HG03039 (cell line): ENCODE results near the gene GPATCH8.

Experiments
- ATAC-seq: cut with Tn5 transposase; IDR thresholded peaks from one replicate; pipeline ENCODE4 v1.9.1; 2021; ENCODE audit warnings: mild to moderate bottlenecking, moderate library complexity; ENCODE audit not compliant: unreplicated experiment

Gene GPATCH8

DNA sequence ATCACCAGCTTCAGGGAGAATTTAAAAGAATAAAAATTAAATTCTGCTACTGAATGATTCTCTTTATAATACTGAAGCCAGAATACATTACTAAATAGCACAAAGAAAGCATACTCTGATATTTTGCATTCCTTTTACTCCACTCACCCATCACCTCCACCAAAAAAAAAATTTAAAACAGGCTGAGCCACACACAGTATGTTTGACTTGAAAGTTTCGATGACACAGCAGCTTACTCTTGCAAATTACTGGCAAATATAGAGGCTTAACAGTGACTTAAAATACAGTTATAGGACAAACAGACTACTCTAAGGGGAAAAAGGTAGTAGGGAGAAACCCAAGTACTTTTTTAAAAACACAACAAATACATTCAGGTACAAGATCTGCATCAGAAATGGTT is 39.2 kb downstream of the GPATCH8 start:
- ATAC-seq: no peak

DNA sequence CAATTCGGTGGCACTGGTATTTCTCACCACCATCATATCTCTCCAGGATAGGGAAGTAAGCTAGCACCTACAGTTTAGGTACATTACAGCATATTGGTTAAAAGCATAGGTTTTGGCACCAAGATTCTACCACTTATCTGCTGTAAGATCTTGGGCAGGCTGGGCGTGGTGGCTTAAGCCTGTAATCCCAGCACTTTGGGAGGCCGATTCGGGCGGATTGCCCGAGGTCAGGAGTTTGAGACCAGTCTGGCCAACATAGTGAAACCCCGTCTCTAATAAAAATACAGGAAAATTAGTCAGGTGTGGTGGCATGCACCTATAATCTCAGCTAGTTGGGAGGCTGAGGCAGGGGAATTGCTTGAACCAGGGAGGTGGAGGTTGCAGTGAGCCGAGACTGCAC is 51.4 kb downstream of the GPATCH8 start:
- ATAC-seq: no peak

DNA sequence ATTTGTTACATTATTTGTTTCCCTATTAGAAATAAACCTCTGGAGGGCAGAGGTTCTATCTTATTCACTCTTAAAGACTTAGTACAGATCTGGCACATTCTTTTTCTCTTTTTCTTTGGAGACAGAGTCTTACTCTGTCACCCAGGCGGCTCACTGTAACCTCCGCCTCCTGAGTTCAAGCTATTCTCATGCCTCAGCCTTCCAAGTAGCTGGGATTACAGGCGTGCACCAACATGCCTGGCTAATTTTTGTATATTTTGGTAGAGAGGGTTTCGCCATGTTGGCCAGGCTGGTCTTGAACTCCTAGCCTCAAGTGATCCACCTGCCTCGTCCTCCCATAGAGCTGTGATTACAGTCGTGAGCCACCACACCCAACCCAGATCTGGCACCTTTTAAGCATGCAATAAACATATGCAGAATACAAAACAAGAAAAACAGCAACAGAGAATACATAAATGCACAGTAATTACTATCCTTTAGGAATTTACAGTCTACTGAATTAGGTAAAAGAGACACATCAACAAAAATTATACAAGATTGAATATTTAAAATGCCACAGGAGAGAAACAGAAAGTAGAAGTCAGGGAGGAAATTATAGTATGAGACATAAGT is 52.1 kb downstream of the GPATCH8 start:
- ATAC-seq: no peak

DNA sequence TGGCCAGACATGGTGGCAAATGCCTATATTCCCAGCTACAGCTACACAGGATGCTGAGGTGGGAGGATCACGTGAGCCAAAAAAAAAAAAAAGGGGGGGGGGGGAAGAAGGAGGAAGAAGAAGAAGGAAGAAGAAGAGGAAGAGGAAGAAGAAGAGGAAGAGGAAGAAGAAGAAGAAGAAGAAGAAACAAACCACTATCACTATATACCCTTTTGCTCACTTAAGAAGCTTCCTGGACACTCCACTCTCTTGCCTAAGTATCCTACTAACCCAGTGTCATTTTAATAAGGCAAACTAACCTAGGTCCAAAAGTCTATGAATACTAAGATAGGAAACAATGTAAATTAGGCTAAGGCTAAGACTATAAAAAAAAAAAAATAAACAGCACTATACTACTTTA is 54.8 kb downstream of the GPATCH8 start:
- no peak for ATAC-seq

DNA sequence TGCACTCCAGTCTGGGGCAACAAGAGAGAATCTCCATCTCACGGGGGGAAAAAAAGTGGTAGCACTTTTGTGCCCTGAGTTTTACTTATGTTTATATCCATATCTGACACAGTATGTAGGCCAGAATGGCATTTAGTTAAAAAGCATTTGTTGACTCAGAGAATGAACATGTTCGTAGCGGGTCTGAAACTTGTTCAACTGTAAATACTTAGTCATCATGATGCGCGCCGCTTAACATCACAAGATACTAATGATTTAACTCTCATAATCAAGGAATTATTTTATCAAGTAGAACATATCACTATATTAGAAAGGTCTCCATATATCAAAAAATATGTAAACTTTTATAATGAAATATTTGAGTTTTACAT is 58.5 kb downstream of the GPATCH8 start:
- no peak for ATAC-seq

DNA sequence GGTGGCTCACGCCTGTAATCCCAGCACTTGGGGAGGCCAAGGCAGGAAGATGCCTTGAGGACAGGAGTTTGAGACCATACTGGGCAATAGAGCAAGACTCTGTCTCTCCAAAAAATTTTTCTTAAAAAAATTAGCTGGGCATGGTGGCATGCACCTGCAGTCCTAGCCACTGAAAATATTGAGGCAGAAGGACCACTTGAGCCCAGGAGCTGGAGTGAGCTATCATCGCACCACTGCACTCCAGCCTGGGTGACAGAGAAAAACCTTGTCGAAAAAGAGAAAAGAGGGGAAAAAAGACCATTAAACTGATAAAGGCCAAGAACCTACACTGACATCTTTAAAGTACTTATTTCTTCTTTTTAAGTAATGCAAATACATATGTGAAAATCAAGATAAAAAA is 60.4 kb downstream of the GPATCH8 start:
- ATAC-seq: no peak

DNA sequence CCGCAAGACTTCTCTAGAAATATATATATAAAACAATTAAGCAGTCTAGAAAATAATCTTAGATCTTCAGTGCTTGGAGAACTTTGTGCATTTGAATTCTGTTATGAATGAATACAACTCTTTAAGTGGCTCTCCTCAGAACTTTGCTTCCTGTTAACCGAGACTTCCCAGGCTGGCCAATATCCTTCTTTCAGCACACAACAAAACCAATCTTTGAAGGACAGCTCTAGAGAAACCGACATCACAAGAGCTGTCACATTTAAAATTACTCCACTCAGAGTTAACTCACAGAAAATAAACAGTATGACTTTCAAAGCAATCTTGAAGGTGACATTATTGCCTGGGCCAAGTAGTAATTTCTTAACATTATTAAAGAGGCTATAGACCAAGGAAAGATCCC is 64.0 kb downstream of the GPATCH8 start:
- ATAC-seq: no peak

DNA sequence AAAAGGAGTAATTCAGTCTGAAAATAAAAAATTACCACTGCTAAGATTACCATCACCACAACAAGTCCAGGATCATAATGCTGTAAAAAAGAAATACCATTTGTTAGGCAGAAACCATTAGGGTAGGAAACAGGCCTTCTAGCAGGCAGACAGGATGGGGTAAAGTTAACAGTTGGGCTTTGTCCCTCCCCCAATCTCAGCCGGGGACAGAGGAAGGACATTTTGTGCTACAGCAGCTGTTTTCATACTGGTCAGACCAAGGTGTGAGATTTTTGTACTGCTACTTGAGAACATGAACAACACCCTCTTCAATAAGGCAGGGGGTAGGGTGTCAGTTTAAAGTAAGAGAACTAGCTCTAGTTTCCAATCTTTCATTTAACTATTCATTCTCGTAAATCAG is 64.6 kb downstream of the GPATCH8 start:
- ATAC-seq: no peak

DNA sequence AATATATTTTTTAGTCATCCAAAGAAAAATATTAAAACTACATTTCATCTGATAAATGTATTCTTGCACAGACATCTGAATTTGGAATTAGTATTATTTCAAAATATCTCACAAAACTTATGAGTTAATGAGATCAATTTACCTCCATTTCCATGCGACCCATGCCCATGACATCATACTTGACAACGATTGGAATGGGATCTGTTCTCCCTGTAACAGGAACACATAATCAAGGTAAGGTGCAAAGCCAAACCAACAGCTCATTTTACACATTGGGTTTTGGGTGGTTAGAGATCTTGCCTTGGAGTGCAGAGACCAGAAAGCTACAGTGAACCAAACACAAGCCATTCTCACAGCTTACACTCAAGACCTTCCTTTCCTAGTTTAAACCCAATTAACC is 66.9 kb downstream of the GPATCH8 start:
- no peak for ATAC-seq

DNA sequence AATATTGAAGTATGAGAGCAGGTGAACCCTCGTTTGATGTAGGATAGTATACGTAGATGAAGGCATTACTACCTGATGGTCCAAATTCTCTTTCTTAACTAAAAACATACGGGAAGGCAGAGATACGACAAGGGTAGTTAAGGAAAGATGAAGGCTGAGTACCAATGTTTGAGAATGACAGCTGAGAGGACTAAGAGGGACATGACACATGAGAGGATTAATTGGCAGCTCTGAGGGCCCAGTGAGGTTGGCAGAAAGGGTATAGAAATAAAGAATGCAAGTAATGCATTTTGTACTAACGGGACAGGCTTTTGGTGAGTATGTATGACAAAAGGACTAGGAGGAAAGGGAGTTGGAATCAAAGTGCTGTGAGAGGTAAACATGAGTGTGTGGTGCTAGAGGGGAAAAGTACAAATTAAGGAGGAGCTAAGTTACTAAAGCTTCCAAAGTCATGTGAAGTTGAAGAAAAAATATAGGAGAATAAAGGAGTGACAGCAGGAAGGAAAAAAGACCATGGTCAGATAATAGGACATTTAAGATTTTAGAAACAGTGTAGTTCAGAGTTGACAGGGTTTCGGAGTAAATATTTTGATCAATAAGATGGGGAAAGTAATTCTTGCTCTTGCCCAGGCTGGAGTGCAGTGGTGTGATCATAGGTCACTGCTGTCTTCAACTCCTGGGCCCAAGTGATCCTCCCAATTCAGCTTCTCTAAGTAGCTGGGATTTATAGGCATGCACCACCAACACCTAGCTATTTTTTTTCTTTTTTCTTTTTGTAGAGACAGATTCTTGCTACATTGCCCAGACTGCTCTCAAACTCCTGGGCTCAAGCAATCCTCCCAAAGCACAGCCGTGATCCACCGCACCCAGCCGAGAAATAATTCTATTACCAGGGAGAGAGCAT is 70.7 kb downstream of the GPATCH8 start:
- ATAC-seq: no peak

DNA sequence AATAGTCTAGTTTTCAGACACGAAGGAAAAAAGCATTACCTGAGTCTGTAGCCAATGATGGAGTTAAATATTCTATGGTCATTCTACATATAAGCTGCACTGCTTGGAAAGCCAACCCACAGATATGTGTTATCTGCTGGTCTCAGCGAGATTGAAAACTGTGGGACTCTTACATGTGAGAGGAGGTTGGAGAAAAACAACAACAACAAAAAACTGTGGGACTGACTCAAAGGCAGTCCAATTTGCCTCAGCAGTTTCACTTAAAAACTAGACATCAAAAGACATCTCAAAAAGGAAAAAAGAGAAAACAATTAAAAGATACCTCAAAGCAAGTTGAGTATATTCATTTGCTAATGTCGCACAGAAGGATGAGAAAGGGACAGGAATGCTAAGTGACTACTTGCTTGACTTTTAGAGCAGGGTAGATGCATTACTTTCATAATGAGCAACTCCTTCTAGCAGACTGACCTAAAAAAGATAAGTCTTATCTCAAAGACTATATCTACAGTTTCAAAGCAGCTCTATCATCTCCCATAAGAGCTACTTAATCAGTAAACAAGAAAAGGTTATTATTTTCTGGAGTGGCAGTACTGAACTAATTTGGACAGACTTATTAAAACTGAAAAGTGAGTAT is 78.3 kb downstream of the GPATCH8 start:
- no peak for ATAC-seq

DNA sequence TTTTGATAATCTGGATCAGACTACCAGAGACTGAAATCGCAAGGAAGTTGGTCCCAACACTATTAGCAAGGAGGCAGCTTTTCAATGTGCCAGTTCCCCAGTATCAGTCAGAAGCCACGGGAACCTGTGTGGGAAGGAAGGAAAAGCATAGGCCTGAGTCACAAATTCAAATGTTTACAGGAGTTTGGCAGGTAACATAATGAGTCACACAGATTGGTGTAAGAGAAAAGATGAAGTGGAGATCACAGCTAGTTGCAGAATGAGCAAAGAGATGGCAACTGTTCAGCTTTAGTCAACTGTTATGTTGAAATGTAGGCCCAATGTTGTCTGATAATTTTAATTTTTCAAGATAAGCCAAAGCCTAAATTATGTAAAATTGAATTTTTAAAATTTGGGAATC is 85.7 kb downstream of the GPATCH8 start:
- ATAC-seq: no peak

DNA sequence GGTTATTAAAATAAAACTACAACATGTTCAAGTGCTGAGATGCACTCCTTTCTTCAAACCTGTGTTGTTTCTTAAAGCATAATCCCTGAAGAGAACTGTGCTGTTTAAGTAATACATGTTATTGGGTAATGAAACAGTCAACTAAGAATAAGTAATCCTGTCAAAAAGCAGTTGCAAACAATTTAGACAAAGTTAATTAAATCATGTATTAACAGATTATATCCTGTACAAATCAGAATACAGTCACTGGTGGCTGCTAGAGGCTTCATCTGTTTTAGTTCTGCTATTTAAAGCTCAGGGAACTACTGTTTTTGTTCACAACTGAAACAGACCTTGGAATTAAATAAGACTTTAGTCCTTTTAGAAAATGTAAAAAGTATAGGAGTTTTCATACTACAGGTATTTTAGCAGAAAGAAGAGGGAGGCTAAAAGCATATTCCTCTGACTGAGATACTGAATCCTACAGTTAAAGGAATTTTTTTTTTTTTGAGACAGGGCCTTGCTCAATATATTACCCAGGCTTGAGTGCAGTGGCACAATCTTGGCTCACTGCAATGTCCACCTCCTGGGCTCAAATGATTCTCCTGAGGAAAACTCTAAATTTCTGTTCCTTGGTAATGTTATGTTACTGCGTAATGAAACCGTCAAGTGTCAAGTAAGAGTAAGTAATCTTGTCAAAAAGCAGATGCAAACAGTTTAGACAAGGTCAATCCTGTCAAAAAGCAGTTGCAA is 86.5 kb downstream of the GPATCH8 start:
- ATAC-seq: no peak

DNA sequence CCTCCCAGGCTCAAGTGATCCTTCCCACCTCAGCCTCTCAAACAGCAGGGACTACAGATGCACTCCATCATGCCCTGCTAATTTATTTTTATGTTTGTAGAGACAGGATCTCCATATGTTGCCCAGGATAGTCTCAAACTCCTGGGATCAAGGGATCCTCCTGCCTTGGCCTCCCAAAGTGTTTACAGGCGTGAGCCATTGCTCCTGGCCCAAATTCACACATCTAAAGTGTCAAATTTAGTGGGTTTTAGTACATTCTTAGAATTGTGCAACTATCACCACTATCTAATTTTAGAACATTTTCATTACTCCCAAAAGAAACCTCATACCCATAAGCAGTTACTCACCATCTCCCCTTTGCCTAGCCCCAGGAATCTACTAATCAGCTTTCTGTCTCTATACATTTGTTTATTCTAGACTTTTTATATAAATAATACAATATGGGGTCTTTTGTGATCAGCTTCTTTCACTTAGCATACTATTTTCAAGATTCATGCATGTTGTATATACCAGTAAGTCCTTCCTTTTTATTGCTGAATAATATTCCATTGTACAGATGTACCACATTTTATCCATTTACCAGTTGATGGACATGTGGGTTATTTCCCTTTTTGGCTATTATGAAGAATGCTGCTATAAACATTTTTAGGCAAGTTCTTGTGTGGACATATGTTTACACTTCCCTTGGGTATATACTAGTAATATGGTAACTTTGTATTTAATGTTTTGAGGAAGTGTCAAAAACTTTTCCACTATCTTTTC is 88.6 kb downstream of the GPATCH8 start:
- ATAC-seq: no peak

DNA sequence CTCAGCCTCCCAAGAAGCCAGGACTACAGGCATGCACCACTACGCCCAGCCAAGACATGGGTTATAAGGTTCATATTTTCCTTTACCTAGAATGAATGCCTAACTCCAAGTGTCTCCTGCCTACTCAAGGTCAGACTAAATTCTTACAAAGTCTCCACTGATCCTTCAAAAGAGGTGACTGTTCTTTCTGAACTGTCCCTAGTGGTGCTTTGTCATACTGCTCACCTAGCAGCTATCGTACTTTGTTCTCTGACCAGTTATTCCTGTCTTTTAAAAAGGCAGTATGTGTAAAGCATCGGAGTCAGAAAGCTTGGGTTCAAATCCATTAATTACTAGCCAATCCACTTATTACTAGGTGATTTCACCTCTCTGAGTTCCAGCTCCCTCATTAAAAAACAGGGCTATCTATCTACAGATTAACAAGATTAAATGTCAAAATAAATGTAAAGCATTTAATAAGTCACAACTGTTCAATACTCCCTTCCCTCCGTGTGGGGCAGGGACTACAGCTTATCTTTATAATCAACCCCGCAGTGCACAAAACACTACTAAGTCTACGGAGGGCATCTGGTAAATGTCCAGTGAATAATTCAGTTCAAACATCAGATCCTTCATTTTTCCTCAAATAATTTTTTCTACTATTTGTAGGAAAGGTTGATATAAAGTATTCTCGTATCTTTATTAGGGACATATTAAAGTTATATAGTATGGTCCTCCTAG is 93.7 kb downstream of the GPATCH8 start:
- ATAC-seq: no peak

DNA sequence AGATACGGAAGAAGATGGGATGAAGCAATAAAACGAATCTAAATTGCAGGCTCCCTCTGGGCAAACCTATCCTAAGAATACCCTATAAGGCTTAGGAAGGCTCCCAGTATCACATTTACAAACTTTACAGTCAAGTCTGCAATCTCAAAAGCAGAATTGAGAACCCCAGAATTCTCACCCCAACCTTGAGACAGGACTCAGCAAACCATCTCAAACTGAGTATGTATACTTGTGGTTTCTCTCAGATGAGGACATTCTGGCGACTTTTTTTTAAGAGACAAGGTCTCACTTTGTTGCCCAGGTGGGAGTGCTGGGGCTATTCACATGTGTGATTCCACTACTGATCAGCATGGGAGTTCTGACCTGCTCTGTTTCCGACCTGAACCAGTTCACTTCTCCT is 94.4 kb downstream of the GPATCH8 start:
- ATAC-seq: no peak

DNA sequence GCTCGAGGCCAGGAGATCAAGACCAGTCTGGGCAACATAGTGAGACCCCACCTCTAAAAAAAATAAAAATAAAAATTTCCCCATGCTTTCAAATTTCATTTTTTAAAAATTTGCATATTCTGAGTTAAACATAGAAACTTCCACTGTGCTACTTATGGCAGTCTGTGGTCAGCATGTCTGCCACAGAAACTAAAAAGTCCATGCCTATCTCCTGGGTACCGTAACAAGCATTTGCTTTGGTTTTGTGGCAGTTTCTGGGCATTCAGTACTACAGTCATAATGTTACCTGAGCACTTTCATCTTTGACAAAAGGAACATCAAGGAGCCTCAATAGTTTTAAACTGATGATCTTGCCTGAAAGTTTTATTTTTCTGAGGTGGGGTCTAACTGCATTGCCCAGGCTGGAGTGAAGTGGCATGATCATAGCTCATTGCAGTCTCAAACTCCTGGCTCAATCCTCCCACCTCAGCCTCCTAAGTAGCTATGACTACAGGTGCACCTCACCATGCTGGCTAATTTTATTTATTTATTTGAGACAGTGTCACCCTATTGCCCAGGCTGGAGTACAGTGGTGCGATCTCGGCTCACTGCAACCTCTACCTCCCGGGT is 100.5 kb downstream of the GPATCH8 start:
- no peak for ATAC-seq

DNA sequence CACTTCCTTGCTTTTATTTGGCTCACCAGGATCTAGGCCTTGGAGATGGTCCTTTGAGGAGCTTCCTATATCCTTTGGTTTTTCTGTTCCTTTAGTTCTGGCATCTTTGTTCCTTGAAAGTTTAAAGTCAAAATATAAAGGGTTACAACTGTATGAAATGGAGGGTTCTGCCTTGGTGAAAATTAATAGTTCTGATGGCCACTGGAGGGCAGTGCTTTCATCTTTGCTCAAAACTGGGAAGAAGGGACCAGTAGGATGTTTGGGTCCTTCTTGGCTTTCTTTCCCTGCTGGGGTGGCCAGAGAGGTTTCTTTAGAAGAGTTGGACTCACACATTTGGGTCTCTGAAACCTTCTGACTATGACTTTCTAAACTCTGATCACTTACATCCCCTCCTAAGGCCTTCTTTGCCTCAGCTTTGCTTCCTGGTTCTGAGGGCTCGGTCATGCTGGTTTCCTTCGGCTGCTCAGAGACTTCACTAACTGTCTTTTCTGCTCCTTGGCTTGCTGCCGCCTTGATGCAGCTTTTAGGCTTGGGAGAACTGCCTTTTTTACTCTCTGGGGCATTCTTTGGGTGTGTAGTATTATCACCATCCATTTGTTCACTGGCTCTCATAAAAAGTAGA is 102.9 kb downstream of the GPATCH8 start:
- no peak for ATAC-seq
